ENCODE results near the gene IGSF23.

The IGSF23 gene

GRCh38 chr19:44613295-44614178 lies at the start of gene IGSF23:
Gene IGSF23 (plus strand): TSS chr19:44613563. CDS start chr19:44613646, 83 bp downstream.
- no peak for DNase-seq

GRCh38 chr19:44566984-44567383 lies 46.4 kb upstream of the IGSF23 start:
- no peak for DNase-seq

- DNase-seq: no peak
These were observed 45.6 kb upstream of the IGSF23 start for GRCh38 chr19:44567745-44568144.

GRCh38 chr19:44570603-44570983 lies 42.8 kb upstream of the IGSF23 start:
- DNase-seq: no peak

GRCh38 chr19:44570984-44571684 lies 42.2 kb upstream of the IGSF23 start:
- DNase-seq: peak; percentile 58

GRCh38 chr19:44571830-44572580 lies 41.4 kb upstream of the IGSF23 start:
- no peak for DNase-seq

- no peak for DNase-seq
These were observed 40.8 kb upstream of the IGSF23 start for GRCh38 chr19:44572581-44572900.

- DNase-seq: no peak
These were observed 40.2 kb upstream of the IGSF23 start for GRCh38 chr19:44573183-44573582.

GRCh38 chr19:44573627-44574026 lies 39.7 kb upstream of the IGSF23 start:
- DNase-seq: no peak

GRCh38 chr19:44574186-44574950 lies 39.0 kb upstream of the IGSF23 start:
- no peak for DNase-seq

GRCh38 chr19:44575116-44575700 lies 38.2 kb upstream of the IGSF23 start:
- no peak for DNase-seq

GRCh38 chr19:44576843-44577565 lies 36.4 kb upstream of the IGSF23 start:
- DNase-seq: peak; percentile 5

GRCh38 chr19:44577566-44577874 lies 35.8 kb upstream of the IGSF23 start:
- no peak for DNase-seq

- DNase-seq: no peak
These were observed 33.5 kb upstream of the IGSF23 start for GRCh38 chr19:44579663-44580365.

- DNase-seq: no peak
These were observed 32.9 kb upstream of the IGSF23 start for GRCh38 chr19:44580366-44580895.

- DNase-seq: no peak
These were observed 32.1 kb upstream of the IGSF23 start for GRCh38 chr19:44581288-44581687.

GRCh38 chr19:44582581-44583265 lies 30.6 kb upstream of the IGSF23 start:
- no peak for DNase-seq

- no peak for DNase-seq
These were observed 27.8 kb upstream of the IGSF23 start for GRCh38 chr19:44585371-44586133.

- no peak for DNase-seq
These were observed 25.2 kb upstream of the IGSF23 start for GRCh38 chr19:44587963-44588770.

All from CD4-positive, alpha-beta T cell treated with Interleukin-12 subunit alpha and Interleukin-12 subunit beta, for 1 hour (primary cell).